A549 (cell line): Measurements from ENCODE around the gene CNTN4. TPM values are rescaled to one million over a fixed set of nuclear protein-coding genes. Genes with fewer than 3 reads are reported as not detected.

Experiments
- ATAC-seq, 2 experiments: fragments of 200-7000 bp in 1 of 2; fragments of >200 bp in 1 of 2; cut with Nextera tagmentation in 1 of 2; cut with Tn5 transposase in 1 of 2; 3 replicates each; pipeline versions ENCODE4 v1.8.0 to v1.9.1; 2018 to 2020; ENCODE audit warnings: mild to moderate bottlenecking in 1 of 2, moderate library complexity in 1 of 2
- CTCF ChIA-PET: fragments of 300-600 bp; sonication (Branson Sonifier 250); formaldehyde crosslinking; extraction: SDS; loops from one replicate; lab custom pipeline; 2021; ENCODE audit warnings: antibody characterized with exemption, inconsistent platforms; lab: Yijun Ruan, JAX
- POLR2A ChIA-PET: fragments of 350-600 bp; formaldehyde crosslinking; extraction: SDS; loops from one replicate; lab custom pipeline; 2021; ENCODE audit warnings: antibody characterized with exemption, inconsistent platforms; lab: Yijun Ruan, JAX
- DNase-seq, 2 experiments: peaks; one replicate each; pipeline versions ENCODE4 v3.0.0 to v3.0.0-alpha.2; 2011 to 2016; ENCODE audit warnings: low read depth in 1 of 2, low spot score in 1 of 2
- FAIRE-seq: peaks from 2 replicates; lab custom pipeline; 2011; peaks lifted over from hg19 to GRCh38; lab: Jason Lieb, UNC
- H3K27ac ChIP-seq, 2 experiments: fragments of >200 bp; sonication (Bioruptor Twin); formaldehyde crosslinking; 3 replicates each; pipeline ENCODE4 v1.5.1; 2016 to 2017
- H3K4me1 ChIP-seq: fragments of >200 bp; sonication (Bioruptor Twin); formaldehyde crosslinking; 3 replicates; pipeline ENCODE4 v1.6.1; 2016
- H3K4me2 ChIP-seq: fragments of >200 bp; sonication (Bioruptor Twin); formaldehyde crosslinking; 3 replicates; pipeline ENCODE4 v1.6.1; 2016
- H3K4me3 ChIP-seq: fragments of >200 bp; sonication (Bioruptor Twin); formaldehyde crosslinking; 3 replicates; pipeline ENCODE4 v1.5.1; 2016
- H3K9me3 ChIP-seq: fragments of >200 bp; sonication (Bioruptor Twin); formaldehyde crosslinking; 3 replicates; pipeline ENCODE4 v1.6.1; 2016
- ATOH8 ChIP-seq: fragments of 250-450 bp; sonication (Bioruptor Pico); IDR thresholded peaks from 2 replicates; pipeline ENCODE4 v1.5.0; 2020; ENCODE audit warnings: low read depth, mild to moderate bottlenecking, moderate library complexity
- BCL3 ChIP-seq: fragments of >200 bp; sonication (Bioruptor Twin); formaldehyde crosslinking; IDR thresholded peaks from 3 replicates; pipeline ENCODE4 v1.6.1; 2016
- BHLHE40 ChIP-seq: IDR thresholded peaks from 2 replicates; pipeline ENCODE4 v1.6.1; 2012; ENCODE audit warnings: low read depth, low read length, inconsistent platforms
- CBX2 ChIP-seq: fragments of 200-600 bp; sonication (generic); IDR thresholded peaks from 2 replicates; pipeline ENCODE4 v1.6.1; 2016; ENCODE audit warnings: low read depth, mild to moderate bottlenecking, borderline replicate concordance
- CHD2 ChIP-seq: fragments of 150-350 bp; IDR thresholded peaks from 2 replicates; pipeline ENCODE4 v1.6.1; 2014; ENCODE audit warnings: low read length; ENCODE audit not compliant: partially characterized antibody
- CHD4 ChIP-seq: fragments of 200-600 bp; sonication (generic); IDR thresholded peaks from 2 replicates; pipeline ENCODE4 v1.6.1; 2016; ENCODE audit warnings: antibody characterized with exemption, mild to moderate bottlenecking, borderline replicate concordance
- E2F6 ChIP-seq: IDR thresholded peaks from 2 replicates; pipeline ENCODE4 v1.6.1; 2012; ENCODE audit warnings: low read depth, borderline replicate concordance
- EHF ChIP-seq: fragments of 250-450 bp; sonication (Bioruptor Pico); IDR thresholded peaks from 2 replicates; pipeline ENCODE4 v1.5.0; 2020; ENCODE audit warnings: mild to moderate bottlenecking
- ELK1 ChIP-seq: fragments of 150-350 bp; IDR thresholded peaks from 2 replicates; pipeline ENCODE4 v1.6.1; 2014; ENCODE audit warnings: low read depth, mild to moderate bottlenecking, low read length
- GATA3 ChIP-seq: IDR thresholded peaks from 2 replicates; pipeline ENCODE4 v1.6.1; 2012; ENCODE audit warnings: borderline replicate concordance
- HES2 ChIP-seq: fragments of >200 bp; sonication (Bioruptor Twin); formaldehyde crosslinking; IDR thresholded peaks from 2 replicates; pipeline ENCODE4 v1.6.1; 2016
- HEYL ChIP-seq: fragments of 250-450 bp; sonication (Bioruptor Pico); IDR thresholded peaks from 2 replicates; pipeline ENCODE4 v1.8.0; 2021; ENCODE audit warnings: mild to moderate bottlenecking, moderate library complexity
- JUN ChIP-seq, 2 experiments: fragments of >200 bp; sonication (Bioruptor Twin); formaldehyde crosslinking; IDR thresholded peaks; 2 replicates in 1 of 2; 3 replicates in 1 of 2; pipeline ENCODE4 v1.6.1; 2016 to 2017
- KDM5A ChIP-seq: fragments of 200-600 bp; sonication (generic); IDR thresholded peaks from 2 replicates; pipeline ENCODE4 v1.6.1; 2016; ENCODE audit warnings: antibody characterized with exemption, mild to moderate bottlenecking
- MYC ChIP-seq: IDR thresholded peaks from 2 replicates; pipeline ENCODE4 v1.6.1; 2012; ENCODE audit warnings: mild to moderate bottlenecking, inconsistent platforms, low read length, improper control_type of control experiment, borderline replicate concordance
- NPAS2 ChIP-seq: fragments of 250-450 bp; sonication (Bioruptor Pico); IDR thresholded peaks from 2 replicates; pipeline ENCODE4 v1.8.0; 2022; ENCODE audit warnings: mild to moderate bottlenecking, moderate library complexity, borderline replicate concordance
- POLR2A ChIP-seq: IDR thresholded peaks from 2 replicates; pipeline ENCODE4 v1.6.1; 2012; ENCODE audit warnings: mild to moderate bottlenecking, low read length
- POLR2AphosphoS2 ChIP-seq: conservative IDR thresholded peaks from 2 replicates; pipeline ENCODE4 v1.6.1; 2012; ENCODE audit warnings: low read length, improper control_type of control experiment, inconsistent platforms
- RARB ChIP-seq: fragments of 250-450 bp; sonication (Bioruptor Pico); IDR thresholded peaks from 2 replicates; pipeline ENCODE4 v1.8.0; 2021; ENCODE audit warnings: mild to moderate bottlenecking, moderate library complexity
- REST ChIP-seq: fragments of 200-600 bp; sonication (generic); IDR thresholded peaks from 2 replicates; pipeline ENCODE4 v1.6.1; 2016; ENCODE audit warnings: antibody characterized with exemption, mild to moderate bottlenecking, moderate library complexity
- RFX5 ChIP-seq: fragments of 450-650 bp; IDR thresholded peaks from 2 replicates; pipeline ENCODE4 v1.7.1; 2014; ENCODE audit warnings: antibody characterized with exemption, mild to moderate bottlenecking, moderate library complexity
- RNF2 ChIP-seq: fragments of 200-600 bp; sonication (generic); IDR thresholded peaks from 2 replicates; pipeline ENCODE4 v1.6.1; 2016; ENCODE audit warnings: low read depth, mild to moderate bottlenecking, antibody characterized with exemption, moderate library complexity, borderline replicate concordance
- SMC3 ChIP-seq: fragments of >200 bp; sonication (Bioruptor Twin); formaldehyde crosslinking; IDR thresholded peaks from 3 replicates; pipeline ENCODE4 v1.6.1; 2018; ENCODE audit warnings: inconsistent platforms
- USF2 ChIP-seq: fragments of 450-650 bp; IDR thresholded peaks from 2 replicates; pipeline ENCODE4 v1.6.1; 2014; ENCODE audit warnings: antibody characterized with exemption
- ZC3H11A ChIP-seq: fragments of 450-650 bp; IDR thresholded peaks from 2 replicates; pipeline ENCODE4 v1.6.1; 2014; ENCODE audit warnings: antibody characterized with exemption, mild to moderate bottlenecking
- ZNF302 ChIP-seq: fragments of 250-450 bp; sonication (Bioruptor Pico); IDR thresholded peaks from 2 replicates; pipeline ENCODE4 v1.9.0; 2021; ENCODE audit warnings: inconsistent platforms, mild to moderate bottlenecking, moderate library complexity
- WGBS: methylation state at CpG from one replicate; pipeline ENCODE4 v1.1.6; 2017; ENCODE audit errors: missing lambda C conversion rate; 5-methylcytosine and 5-hydroxymethylcytosine counted together
- polyA plus RNA-seq, 4 experiments: library from polyadenylated mRNA; depleted of rRNA in 3 of 4; stranded (reverse); fragments of >200 nt; fragmentation: RNase III in 1 of 4; extraction: RNeasy Plus Mini Kit Qiagen cat#74134 plus additional on column Dnase treatment in 1 of 4; gene quantifications; 2 replicates in 3 of 4; 3 replicates in 1 of 4; pipeline ENCODE4 v1.2.3, GENCODE V29; 2011 to 2017

CNTN4 gene
- polyA plus RNA-seq, 2 of the 4 experiments (the other 2 are of a cell fraction) = 0.03 TPM; not detected in 1

GRCh38 chr3:2423143-2423542 lies 324.5 kb downstream of the CNTN4 start:
- CTCF ChIA-PET = interaction anchor here (0.6 kb wide), 1 partner anchor 535 kb away, joined by 3 read pairs; no protein-coding TSS in a partner anchor
- POLR2A ChIA-PET = no interaction called here
- TF ChIP-seq CBX2 (no peak), RARB (no peak), NPAS2 (no peak), USF2 (no peak), ZC3H11A (no peak), RNF2 (no peak), CHD2 (no peak), SMC3 (no peak), MYC (no peak), GATA3 (no peak), ELK1 (no peak), ATOH8 (CRISPR knock-in tag) (no peak), CHD4 (no peak)
- Histone ChIP-seq H3K4me2 (no peak overlapping the region), H3K27ac (no peak overlapping the region), H3K9me3 (no peaks in the 10 kb centered on the region), H3K4me1 (no peaks in the 10 kb centered on the region), H3K4me3 (no peak overlapping the region)
- WGBS = 2% methylated on average over 3 of the region's 3 CpGs
- no peak for ATAC-seq
- FAIRE-seq = no peak
- no peak for DNase-seq

- ATAC-seq (no peak), FAIRE-seq (no peak), DNase-seq (no peak)
- no peak for TF ChIP-seq RFX5
- TF ChIP-seq BHLHE40 = no peak
- TF ChIP-seq EHF (CRISPR knock-in tag) = no peak
- TF ChIP-seq CHD4 = no peak
- no peak for TF ChIP-seq POLR2AphosphoS2
- no peak for TF ChIP-seq CHD2
- TF ChIP-seq ZNF302 (CRISPR knock-in tag) = no peak
- TF ChIP-seq KDM5A = no peak
- ChIA-PET CTCF (no interaction called here), POLR2A (no interaction called here)
- no peaks in the 10 kb centered on the region for H3K4me1 ChIP-seq
- no peak overlapping the region for H3K4me3 ChIP-seq
- no peak overlapping the region for H3K4me2 ChIP-seq
- whole genome bisulfite sequencing = 2% methylated on average over 3 of the region's 3 CpGs
- no peaks in the 10 kb centered on the region for H3K9me3 ChIP-seq
- H3K27ac ChIP-seq = no peak overlapping the region
Observed at GRCh38 chr3:2441558-2441957, 342.9 kb downstream of the CNTN4 start.

GRCh38 chr3:2446146-2446545 lies 347.5 kb downstream of the CNTN4 start:
- CTCF ChIA-PET = no interaction called here

More at GRCh38 chr3:2446146-2446545, 347.5 kb downstream of the CNTN4 start:
- FAIRE-seq (no peak), DNase-seq (no peak), ATAC-seq (no peak)
- no peak for TF ChIP-seq JUN (IDR thresholded peaks at IDR 0.05)
- no peak for TF ChIP-seq EHF (CRISPR knock-in tag)
- no peak for TF ChIP-seq HES2
- TF ChIP-seq REST = no peak
- TF ChIP-seq HEYL (CRISPR knock-in tag) = no peak
- no peak for TF ChIP-seq BCL3
- no peak for TF ChIP-seq POLR2A
- TF ChIP-seq E2F6 = no peak
- no peak for TF ChIP-seq SMC3
- TF ChIP-seq CHD2 = no peak
- Histone ChIP-seq H3K4me3 (no peak overlapping the region), H3K4me1 (no peaks in the 10 kb centered on the region), H3K27ac (no peak overlapping the region), H3K4me2 (no peak overlapping the region), H3K9me3 (no peaks in the 10 kb centered on the region)
- WGBS = 6% methylated on average over 3 of the region's 3 CpGs
- POLR2A ChIA-PET = no interaction called here
